Measurements from ENCODE around the gene FOXA3.
"Not testable (repeated sequence)": the region's sequence is repeated elsewhere in the genome, so short reads cannot be mapped to it uniquely, and the experiment has no call there.

FOXA3 gene

DNA sequence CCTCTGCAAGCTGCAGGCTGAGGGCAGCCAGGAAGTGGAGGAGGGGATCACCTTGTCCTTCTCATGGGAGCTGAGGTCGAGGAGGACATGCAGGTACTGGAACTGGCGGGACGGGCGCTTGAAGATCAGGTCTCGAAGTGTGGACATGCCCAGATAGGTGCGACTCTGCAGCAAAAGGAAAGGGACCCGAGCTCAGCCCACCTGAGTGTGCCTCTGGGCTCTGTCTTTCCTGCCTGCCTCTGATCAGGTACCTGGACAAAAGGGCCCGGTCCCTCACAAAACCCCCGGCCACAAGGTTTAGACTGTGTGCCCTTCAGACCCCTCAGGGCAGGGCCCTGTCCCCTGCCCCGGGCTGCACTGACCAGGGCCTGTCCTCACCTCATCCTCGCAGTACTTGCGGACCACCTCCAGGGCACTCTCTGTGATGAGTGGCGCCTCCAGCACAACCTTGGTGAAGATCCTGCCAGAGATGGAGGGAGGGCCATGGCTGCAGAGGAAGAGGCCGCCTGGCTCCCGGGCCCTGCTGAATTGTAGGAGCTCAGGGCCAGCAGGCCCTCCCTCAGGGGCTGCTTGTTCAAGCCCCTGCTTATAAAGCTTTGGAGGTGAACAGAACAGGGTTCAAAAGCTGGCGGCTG is 36.5 kb upstream of the FOXA3 start:
- in situ Hi-C loops (cut with MboI; ENCODE audit: low sequenced_read_pairs): no loop called here

DNA sequence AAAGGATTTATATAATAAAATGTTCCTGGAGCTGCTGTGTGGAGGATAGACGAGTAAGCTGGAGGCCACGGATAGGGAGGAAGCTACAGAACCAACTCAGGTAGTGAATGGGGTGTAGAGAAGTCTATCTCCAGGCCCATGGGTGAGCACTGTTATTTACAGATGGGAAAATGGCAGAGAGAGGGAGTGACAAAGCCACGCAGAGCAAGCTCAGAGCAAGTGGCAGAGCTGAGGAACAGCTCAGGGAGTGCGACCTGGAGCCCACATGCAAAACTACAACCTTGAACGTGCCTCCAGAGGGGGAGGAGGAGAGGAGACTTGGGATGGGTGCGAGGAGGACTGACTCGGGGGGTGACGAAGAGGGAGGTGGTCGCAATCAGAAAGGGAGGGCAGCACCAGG is 35.6 kb upstream of the FOXA3 start:
- in situ Hi-C loops (cut with MboI; ENCODE audit: low sequenced_read_pairs): no loop called here

DNA sequence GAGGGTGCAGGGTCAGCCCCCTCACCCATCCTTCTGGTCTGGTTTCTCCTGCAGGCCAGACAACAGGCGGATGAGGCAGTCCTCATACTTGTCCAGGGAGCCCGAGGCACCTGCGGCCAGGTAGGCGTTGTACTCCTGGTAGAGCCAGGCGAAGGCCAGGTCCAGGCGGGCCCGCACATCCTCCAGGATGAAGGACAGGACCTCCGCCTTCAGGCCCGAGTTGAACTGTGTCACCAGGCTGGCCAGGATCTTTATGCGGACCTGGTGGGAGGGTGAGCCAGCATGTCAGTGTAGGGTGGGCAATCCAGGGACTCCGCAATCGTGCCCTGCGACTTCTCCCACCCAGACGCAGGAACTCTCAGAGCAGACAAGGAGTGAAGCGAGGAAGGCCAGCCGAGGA is 35.2 kb upstream of the FOXA3 start:
- in situ Hi-C loops (cut with MboI; ENCODE audit: low sequenced_read_pairs): no loop called here

DNA sequence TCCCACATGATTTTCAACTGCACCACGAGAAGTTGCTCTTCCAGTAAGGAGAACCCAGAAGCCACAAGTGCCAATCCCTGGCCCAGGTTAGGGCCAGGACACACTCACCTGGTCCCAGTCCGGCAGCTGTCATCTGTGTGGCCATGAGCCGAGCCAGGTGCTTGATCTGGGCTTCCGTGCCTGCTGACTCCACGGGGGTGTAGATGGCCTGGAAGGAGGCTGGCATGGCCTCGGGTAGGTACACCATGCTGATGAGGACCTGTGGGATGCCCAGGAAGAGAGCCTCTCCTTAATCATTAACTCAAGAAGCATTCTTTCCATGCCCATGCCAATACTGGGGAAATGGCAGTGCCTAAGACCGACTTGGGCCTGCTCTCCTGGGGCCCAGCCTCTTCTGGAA is 29.2 kb upstream of the FOXA3 start:
- in situ Hi-C loops (cut with MboI; ENCODE audit: low sequenced_read_pairs): no loop called here

DNA sequence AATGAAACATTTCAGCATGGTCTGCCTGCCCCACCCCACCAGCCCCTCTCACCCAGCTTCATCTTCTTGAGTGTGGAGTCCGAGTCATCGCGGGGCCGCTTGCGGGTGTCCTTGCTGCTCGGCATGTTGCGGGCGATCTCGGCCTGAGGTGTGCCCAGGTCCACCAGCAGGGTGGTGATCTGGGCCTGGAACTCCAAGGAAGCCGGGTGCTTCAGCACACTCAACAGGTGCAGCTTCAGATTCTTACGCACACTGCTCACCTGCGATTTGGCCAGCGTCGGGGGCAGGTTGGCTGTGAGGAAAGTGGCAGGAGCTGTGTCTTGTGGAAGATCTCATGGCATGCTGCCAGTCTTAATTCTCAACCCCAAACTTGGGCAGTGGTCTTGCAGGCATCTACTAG is 21.9 kb upstream of the FOXA3 start:
- in situ Hi-C loops (cut with MboI; ENCODE audit: low sequenced_read_pairs): no loop called here

DNA sequence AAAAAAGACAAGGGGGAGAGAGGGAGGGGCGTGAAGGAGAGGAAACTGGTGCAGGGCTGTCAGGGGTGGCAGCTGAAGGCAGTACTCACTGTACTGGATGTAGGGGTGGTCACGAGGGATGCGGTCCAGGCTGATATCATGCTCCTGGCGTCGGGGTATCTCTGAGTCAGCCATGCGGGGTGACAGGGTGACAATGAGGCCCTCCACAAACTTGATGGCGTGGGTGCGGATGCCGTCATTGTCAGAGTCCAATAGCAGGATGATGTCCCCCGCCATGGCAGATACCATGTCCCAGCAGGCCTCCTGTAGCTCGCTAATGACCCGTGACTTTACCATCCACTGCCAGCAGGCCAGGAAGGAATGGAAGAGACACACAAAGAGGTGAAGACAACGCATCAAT is 16.5 kb upstream of the FOXA3 start:
- in situ Hi-C loops (cut with MboI; ENCODE audit: low sequenced_read_pairs): no loop called here

DNA sequence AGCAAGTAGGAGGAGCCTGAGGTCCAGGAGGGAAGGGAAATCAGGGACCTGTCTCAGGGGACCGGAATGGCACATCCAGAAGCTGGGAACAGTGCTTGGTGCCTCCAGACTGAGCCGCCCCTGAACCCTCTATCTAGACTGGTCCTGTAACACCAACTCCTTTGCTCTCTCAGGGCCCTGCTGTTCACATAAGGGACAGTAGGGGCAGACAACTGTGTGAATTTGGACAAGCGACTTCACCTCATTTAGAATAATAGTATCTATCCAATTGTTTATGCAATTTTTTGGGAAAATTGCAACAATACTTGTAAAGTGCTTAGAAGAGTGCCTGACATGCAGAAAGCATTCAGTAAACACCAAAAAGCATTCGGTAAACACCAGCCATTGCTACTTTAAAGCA is 15.2 kb upstream of the FOXA3 start:
- in situ Hi-C loops (cut with MboI; ENCODE audit: low sequenced_read_pairs): no loop called here

DNA sequence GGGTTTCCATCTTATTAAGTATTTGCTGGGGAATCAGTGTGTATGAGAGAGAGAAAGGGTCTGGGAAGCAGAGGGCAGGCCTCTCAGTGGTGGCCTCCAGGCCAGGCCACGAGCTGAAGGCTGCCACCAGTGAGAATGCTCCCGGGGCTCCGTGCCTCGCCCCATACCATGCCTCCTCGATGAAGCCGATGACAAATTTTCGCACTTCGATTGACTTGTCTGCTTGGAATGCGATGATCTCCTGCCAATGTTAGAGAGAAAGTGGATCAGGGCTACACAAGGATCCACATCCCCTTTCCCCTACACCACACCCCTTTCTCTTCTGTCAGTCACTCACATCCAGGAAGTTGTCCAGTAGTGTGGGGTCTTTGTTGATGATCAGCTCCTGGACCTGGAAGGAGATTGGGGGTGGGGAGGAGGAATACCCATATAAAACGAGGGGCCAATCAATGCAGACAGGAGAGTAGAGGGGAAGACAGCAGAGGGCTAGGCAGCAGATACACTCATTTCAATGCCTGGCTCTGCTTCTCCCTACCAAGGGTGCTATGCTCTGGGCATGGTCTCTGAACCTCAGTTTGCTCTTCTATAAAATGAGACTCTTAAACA is 11.9 kb upstream of the FOXA3 start:
- in situ Hi-C loops (cut with MboI; ENCODE audit: low sequenced_read_pairs): no loop called here

DNA sequence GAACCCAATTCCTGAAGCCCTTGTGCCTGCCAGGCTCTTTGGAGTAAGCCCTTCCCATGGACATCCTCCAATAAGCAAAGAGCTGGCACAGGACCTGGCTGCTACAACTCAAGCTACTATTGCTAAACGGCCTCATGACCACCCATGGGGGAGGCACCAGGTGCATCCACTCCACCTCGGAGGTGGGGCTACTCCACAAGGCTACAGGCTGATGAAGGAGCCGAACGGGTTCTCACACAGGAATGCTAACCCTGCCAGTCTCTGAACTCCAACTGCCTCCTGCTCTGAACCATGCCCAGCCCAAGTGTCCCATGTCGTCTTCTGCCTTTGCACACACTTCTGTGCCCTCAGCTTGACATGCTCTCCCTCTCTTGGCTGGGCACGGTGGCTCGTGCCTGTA is 11.1 kb upstream of the FOXA3 start:
- in situ Hi-C loops (cut with MboI; ENCODE audit: low sequenced_read_pairs): no loop called here

DNA sequence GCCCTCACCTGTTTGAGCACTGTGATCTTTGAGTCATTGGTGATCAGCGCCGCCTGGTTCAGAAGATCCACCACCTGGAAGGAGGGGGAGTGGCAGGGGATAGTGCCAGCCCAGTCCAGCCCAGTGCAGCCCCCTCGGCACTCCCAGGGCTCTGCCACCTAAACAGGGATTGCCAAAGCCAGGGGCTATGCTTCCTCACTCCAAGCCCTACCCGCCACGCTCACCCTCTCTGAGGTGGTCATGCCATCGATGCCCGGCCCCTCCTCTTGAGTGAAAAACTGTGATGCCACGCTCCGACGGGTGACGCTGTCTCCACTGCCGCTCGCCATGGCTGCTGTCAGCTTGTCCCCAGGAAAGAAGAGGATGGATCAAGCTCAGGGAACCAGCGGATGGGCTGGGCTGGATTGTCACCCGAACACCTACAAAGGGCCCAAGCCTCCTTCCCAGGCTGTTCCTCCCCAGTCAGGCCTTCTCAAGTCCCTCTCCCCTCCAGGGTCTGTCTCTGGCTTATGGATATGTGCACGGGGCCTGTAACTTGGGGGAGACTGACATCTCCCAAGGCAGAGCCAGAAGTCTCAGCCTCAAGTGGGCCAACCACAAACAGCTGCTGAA is 9.9 kb upstream of the FOXA3 start:
- in situ Hi-C loops (cut with MboI; ENCODE audit: low sequenced_read_pairs): no loop called here

DNA sequence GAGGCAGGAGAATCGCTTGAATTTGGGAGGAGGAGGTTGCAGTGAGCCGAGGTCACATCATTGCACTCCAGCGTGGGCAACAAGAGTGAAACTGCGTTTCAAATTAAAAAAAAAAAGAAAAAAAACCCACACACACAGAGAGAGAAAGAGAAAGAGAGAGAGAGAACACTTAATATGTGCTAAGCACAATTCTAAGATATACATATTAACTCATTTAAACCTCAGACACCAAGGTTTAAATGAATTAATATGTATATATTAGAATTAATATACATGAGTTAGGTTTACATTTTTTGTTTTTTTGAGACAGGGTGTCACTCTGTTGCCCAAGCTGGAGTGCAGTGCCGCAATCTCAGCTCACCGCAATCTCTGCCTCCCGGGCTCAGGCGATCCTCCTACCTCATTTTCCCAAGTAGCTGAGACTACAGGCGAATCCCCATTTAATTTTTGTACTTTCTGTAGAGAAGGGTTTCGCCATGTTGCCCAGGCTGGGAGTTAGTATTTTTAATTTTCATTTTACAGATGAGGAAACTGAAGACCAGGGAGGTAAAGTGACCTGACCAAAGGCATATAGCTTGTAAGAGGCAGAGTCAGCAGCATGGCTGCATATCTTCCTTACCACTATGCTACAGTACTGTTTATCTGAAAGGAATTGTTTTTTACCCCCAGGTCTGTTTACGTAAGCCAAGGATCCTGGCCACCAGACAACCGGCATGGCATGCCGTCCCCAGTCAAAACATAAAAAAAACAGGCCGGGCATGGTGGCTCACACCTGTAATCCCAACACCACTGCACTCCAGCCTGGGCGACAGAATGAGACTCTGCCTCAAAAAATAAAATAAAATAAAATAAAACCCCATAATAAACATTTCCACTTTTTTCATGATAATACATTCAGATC is 3.5 kb upstream of the FOXA3 start:
- in situ Hi-C loops (cut with MboI; ENCODE audit: low sequenced_read_pairs): no loop called here

DNA sequence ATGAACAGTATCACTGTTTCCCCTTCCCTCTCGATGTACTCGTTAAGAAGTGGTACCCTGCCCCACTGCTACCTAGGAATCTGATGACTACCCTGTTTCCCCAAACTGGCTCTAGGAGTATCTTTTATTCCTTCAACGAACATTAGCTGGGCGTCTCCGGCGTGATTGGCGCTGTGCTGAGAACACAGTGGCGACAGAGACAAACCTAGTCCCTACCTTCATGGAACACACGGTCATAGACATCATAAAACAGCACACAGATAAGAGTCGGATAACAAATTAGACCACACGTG is 1.9 kb upstream of the FOXA3 start:
- in situ Hi-C loops (cut with MboI; ENCODE audit: low sequenced_read_pairs): no loop called here

DNA sequence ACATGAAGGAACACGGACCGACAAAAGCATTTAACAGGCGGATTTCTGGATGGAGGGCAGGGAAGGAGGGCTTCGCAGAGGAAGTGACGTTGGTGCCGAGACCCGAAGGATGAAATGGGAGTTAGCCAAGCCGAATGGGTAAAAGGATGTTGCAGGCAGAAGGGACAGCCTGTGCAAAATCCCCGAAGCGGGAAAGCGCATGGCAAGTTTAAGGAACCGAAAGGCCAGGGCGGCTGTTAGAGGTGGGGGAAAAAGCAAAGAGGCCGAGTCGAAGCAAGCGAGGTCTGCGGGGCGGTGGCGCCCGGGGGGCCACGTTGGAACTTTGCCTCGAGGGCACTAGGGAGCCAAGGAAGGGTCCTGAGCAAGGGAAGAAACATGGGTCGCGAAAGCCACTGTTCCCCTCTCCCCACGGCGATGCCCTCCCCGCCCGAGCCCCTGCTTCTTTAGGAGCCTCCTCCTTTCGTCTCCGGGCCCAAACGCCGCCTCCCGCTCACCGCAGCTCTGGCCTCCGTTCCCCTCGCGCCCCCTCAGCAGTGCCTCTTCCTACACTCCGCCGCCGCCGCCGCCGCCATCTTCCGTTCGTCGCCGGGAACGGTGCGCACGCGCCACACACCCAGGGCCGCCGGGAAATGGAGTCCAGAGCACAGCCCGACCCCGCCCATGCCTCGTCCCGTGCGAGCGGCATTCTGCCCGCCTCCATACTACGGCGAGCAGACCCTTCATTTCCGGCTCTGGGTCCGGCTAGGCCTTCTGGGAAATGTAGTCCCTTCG is 1.4 kb upstream of the FOXA3 start, which contains the start of gene SYMPK:
TSS of gene SYMPK (minus strand) at position 584 of the 771 bp plus-strand sequence. CDS start 8,652 bp downstream, outside the sequence.
- in situ Hi-C loops (cut with MboI; ENCODE audit: low sequenced_read_pairs): no loop called here

DNA sequence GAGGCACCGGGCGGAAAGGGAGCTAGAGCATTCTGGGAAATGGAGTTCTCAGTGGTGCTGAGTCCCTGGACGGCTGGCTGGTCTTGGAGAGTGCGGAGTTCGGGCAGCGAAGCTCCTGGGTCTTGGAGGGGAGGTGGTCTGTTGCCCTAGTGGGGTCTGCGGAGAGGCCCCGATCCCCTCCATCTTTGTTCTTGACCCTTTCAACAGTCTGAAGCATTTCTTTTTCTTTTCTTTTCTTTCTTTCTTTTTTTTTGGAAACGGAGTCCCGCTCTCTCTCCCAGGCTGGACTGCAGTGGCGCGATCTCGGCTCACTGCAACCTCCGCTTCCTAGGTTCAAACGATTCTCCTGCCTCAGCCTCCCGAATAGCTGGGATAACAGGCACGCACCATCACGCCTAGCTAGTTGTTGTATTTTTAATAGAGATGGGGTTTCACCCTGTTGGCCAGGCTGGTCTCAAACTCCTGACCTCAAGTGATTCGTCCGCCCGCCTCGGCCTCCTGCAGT is 739 bp upstream of the FOXA3 start:
- in situ Hi-C loops (cut with MboI; ENCODE audit: low sequenced_read_pairs): no loop called here

DNA sequence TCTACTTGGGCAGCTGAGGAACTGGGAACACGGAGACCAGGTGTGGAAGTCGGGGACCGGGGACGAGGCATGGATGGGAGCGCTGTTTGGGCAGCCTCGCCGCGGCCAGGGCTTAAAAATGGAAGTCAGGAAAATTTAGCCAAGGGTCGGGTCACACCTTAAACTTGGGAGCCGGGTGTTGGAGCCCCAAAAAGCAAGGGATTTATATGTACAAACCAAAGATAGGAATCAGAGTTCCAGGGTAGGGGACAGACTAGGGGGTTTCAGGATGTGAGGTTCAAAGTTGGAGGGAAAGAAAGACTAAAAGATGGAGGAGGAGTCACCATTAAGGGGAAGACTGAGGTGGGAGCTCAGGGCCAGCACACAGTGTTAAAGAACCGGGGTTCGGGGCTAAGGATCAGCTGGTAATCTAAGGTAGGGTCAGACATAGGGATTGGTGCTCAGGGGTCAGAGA is 530 bp downstream of the FOXA3 start:
- in situ Hi-C loops (cut with MboI; ENCODE audit: low sequenced_read_pairs): no loop called here

DNA sequence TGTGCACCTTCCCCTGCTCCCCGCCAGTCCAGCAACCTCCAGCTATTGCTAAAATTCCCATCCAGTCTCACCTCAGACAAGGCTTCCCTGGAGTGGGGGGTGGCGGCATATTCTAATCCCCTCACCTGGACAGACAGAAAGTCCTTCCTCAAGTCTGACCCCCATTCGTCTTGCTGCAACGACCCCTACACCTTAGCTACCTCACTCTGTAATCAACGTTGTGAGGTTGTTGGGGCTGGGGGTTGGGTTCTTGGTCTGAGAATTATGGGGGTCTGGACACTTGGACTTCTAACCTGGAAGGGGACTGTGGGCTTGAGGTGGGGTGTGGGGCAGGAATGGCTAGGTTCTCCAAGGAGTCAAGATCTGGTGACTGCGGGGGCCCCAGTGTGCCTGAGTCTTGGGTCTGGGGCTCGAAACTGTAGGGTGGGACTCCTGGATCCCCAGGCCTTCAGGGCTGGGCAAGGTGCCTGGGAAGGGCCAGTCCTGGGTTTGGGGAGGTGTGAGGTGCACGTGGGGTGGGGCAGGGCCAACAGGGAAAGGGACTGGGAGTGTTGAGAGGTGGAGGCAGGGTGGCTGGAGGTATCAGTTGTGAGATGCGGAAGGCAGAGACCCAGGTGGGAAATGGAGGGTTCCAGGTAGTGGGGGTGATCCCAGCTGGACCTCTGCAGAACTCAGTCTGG is 1.3 kb downstream of the FOXA3 start:
- in situ Hi-C loops (cut with MboI; ENCODE audit: low sequenced_read_pairs): no loop called here

DNA sequence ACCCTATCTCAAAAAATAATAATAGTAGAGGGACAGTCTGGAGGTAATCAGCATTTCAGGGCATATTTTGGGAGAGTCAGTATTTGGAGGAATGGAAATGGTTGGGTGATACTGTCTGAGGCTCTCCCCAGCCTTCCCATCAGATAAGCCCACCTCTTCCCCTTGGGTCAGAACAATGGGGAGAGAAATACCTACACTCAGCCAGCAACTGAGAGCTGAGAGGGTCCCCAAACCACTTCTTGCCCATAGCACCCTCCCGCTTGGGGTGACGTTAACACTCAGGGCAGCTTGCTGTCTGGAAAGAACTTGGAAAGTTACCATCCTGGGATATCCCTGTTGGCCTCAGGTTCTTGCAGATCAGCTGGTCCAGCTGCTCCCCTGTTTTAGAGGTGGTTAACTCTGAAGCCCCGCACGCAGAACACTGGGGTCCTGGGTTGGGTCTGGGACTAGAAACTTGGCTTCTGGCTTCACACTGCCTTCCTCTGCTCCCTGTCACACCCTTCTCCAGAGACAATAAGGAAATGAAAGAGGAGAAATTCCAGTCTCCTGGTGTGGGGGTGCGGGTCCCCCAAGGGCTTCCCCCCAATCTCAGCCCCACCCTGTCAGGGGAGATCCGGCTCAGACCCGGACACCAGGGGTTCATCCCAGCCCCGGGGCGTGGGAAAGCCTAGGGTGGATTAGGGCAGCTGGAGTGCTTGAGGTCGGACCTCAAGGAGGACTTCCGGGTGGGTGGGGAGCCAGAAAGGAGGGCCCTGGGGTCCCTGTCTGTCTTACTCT is 2.5 kb downstream of the FOXA3 start:
- in situ Hi-C loops (cut with MboI; ENCODE audit: low sequenced_read_pairs): no loop called here

DNA sequence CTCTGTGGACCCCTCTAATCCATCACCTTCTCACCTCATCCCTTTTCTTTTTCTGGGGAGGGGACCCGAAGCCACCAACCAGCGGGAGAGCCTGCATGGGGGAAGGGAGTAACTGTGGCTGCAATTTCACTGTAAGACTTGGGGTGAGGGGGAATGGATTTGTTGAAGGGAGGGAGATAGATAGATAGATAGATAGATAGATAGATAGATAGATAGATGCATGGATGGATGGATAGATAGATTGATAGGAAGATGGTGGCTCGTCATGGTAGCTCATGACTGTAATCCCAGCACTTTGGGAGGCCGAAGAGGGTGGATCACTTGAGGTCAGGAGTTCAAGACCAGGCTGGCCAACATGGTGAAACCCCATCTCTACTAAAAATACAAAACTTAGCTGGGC is 3.1 kb downstream of the FOXA3 start:
- in situ Hi-C loops (cut with MboI; ENCODE audit: low sequenced_read_pairs): not testable (repeated sequence)

DNA sequence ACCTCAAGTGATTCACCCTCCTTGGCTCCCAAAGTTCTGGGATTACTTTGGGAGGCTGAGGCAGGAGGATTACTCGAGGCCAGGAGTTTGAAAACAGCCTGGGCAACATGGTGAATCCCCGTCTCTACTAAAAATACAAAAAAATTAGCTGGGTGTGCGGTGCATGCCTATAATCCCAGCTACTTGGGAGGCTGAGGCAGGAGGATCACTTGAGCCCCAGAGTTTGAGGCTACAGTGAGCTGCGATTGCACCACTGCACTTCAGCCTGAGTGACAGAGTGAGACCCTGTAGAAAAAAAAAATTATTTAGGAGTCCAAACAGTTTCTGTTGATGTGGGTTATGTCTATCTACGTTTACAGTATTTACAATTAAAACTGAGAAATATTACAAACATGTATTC is 6.7 kb downstream of the FOXA3 start:
- in situ Hi-C loops (cut with MboI; ENCODE audit: low sequenced_read_pairs): no loop called here

Data from HL-60/S4 (cell line).